Activated CD4-positive, alpha-beta T cell treated with anti-CD3 and anti-CD28 coated beads, Interleukin-2, amount 50 U/mL, for 4 hours (primary cell): Measurements from ENCODE around the gene CLEC1B.
"Not testable (repeated sequence)": the region's sequence is repeated elsewhere in the genome, so short reads cannot be mapped to it uniquely, and the experiment has no call there.

Experiments used
- DNase-seq, 2 experiments: peaks; one replicate each; pipeline ENCODE4 v3.0.0-alpha.2; 2020

CLEC1B gene

GRCh38 chr12:9999016-9999415 lies at the start of gene CLEC1B:
TSS of gene CLEC1B (minus strand) at chr12:9999121. CDS start at chr12:9999100, 21 bp downstream.
- no peak for DNase-seq

- no peak for DNase-seq
Measured at GRCh38 chr12:10048526-10048925, 49.6 kb upstream of the CLEC1B start.

GRCh38 chr12:10042167-10042566 lies 43.2 kb upstream of the CLEC1B start:
- no peak for DNase-seq

- DNase-seq, result no peak
Measured at GRCh38 chr12:10033783-10034545, 35.0 kb upstream of the CLEC1B start.

GRCh38 chr12:10031771-10032175 lies 32.9 kb upstream of the CLEC1B start:
- DNase-seq, result no peak

- no peak for DNase-seq
Measured at GRCh38 chr12:10031321-10031720, 32.4 kb upstream of the CLEC1B start.

- no peak for DNase-seq
Measured at GRCh38 chr12:10030446-10030845, 31.5 kb upstream of the CLEC1B start, which contains the start of gene CLEC9A. TSS of gene CLEC9A (plus strand) at chr12:10030682. CDS start at chr12:10052688, 22,006 bp downstream.

GRCh38 chr12:10027721-10028120 lies 28.8 kb upstream of the CLEC1B start:
- no peak for DNase-seq

- DNase-seq, result no peak
Measured at GRCh38 chr12:10027311-10027710, 28.4 kb upstream of the CLEC1B start.

GRCh38 chr12:10026666-10027065 lies 27.7 kb upstream of the CLEC1B start:
- DNase-seq, result not testable (repeated sequence)

- no peak for DNase-seq
Measured at GRCh38 chr12:10025236-10025635, 26.3 kb upstream of the CLEC1B start.

GRCh38 chr12:10021342-10021741 lies 22.4 kb upstream of the CLEC1B start:
- no peak for DNase-seq

- DNase-seq, result no peak
Measured at GRCh38 chr12:10018386-10018785, 19.5 kb upstream of the CLEC1B start.

GRCh38 chr12:10016881-10017280 lies 18.0 kb upstream of the CLEC1B start:
- no peak for DNase-seq

- no peak for DNase-seq
Measured at GRCh38 chr12:10015450-10015849, 16.5 kb upstream of the CLEC1B start.

- no peak for DNase-seq
Measured at GRCh38 chr12:10012630-10013330, 13.9 kb upstream of the CLEC1B start.

GRCh38 chr12:10001171-10001776 lies 2.4 kb upstream of the CLEC1B start:
- DNase-seq, result no peak

- no peak for DNase-seq
Measured at GRCh38 chr12:9992296-9992695, 6.6 kb downstream of the CLEC1B start.

GRCh38 chr12:9991876-9992275 lies 7.0 kb downstream of the CLEC1B start:
- no peak for DNase-seq

GRCh38 chr12:9980126-9980525 lies 18.8 kb downstream of the CLEC1B start:
- DNase-seq, result no peak

- no peak for DNase-seq
Measured at GRCh38 chr12:9977916-9978315, 21.0 kb downstream of the CLEC1B start.

GRCh38 chr12:9976626-9977025 lies 22.3 kb downstream of the CLEC1B start:
- DNase-seq, result not testable (repeated sequence)

- no peak for DNase-seq
Measured at GRCh38 chr12:9975614-9976013, 23.3 kb downstream of the CLEC1B start.

GRCh38 chr12:9974731-9975130 lies 24.2 kb downstream of the CLEC1B start:
- not testable (repeated sequence) for DNase-seq
